HG03175 (cell line): ENCODE results near the gene OMA1.
A peak's percentile ranks its signal among the peaks of the same experiment; 100 is the strongest.
"Not testable (repeated sequence)": the region's sequence is repeated elsewhere in the genome, so short reads cannot be mapped to it uniquely, and the experiment has no call there.

Experiments used
- ATAC-seq: cut with Tn5 transposase; IDR thresholded peaks from one replicate; pipeline ENCODE4 v1.9.1; 2021; ENCODE audit warnings: mild to moderate bottlenecking, moderate library complexity; ENCODE audit not compliant: unreplicated experiment

Gene OMA1

GRCh38 chr1:58546520-58547308 lies at the start of gene OMA1:
Gene OMA1 (minus strand): TSS chr1:58546726. CDS start chr1:58539294, 7,432 bp downstream.
- ATAC-seq = peak; percentile 95

- no peak for ATAC-seq
Observed at GRCh38 chr1:58594546-58594945, 48.0 kb upstream of the OMA1 start.

- ATAC-seq = no peak
Observed at GRCh38 chr1:58592522-58593134, 46.1 kb upstream of the OMA1 start.

- ATAC-seq = no peak
Observed at GRCh38 chr1:58591806-58592205, 45.3 kb upstream of the OMA1 start.

GRCh38 chr1:58590019-58590418 lies 43.5 kb upstream of the OMA1 start:
- no peak for ATAC-seq

GRCh38 chr1:58588396-58588795 lies 41.9 kb upstream of the OMA1 start:
- no peak for ATAC-seq

GRCh38 chr1:58587667-58588066 lies 41.1 kb upstream of the OMA1 start:
- ATAC-seq = no peak

- ATAC-seq = no peak
Observed at GRCh38 chr1:58586271-58586670, 39.7 kb upstream of the OMA1 start.

GRCh38 chr1:58585581-58586151 lies 39.1 kb upstream of the OMA1 start:
- no peak for ATAC-seq

GRCh38 chr1:58585166-58585565 lies 38.6 kb upstream of the OMA1 start:
- ATAC-seq = no peak

- ATAC-seq = peak; percentile 60
Observed at GRCh38 chr1:58584082-58584895, 37.8 kb upstream of the OMA1 start.

- peak; percentile 37 for ATAC-seq
Observed at GRCh38 chr1:58583496-58583895, 37.0 kb upstream of the OMA1 start.

- ATAC-seq = not testable (repeated sequence)
Observed at GRCh38 chr1:58582143-58582542, 35.6 kb upstream of the OMA1 start.

- ATAC-seq = no peak
Observed at GRCh38 chr1:58581641-58582040, 35.1 kb upstream of the OMA1 start.

GRCh38 chr1:58580186-58580585 lies 33.7 kb upstream of the OMA1 start:
- ATAC-seq = no peak

- ATAC-seq = no peak
Observed at GRCh38 chr1:58577654-58578030, 31.1 kb upstream of the OMA1 start.

GRCh38 chr1:58576727-58577653 lies 30.5 kb upstream of the OMA1 start, which contains the start of gene TACSTD2:
Gene TACSTD2 (minus strand): TSS chr1:58577252. CDS start chr1:58577156, 96 bp downstream.
- no peak for ATAC-seq

GRCh38 chr1:58576325-58576726 lies 29.8 kb upstream of the OMA1 start:
- ATAC-seq = no peak

GRCh38 chr1:58575551-58576324 lies 29.2 kb upstream of the OMA1 start:
- no peak for ATAC-seq
